ENCODE measurements around the gene GPSM1. TPM values are rescaled to one million over a fixed set of nuclear protein-coding genes. Genes with fewer than 3 reads are reported as not detected.

Gene GPSM1
- polyA plus RNA-seq, 1 of the 3 experiments (the other 2 are of a cell fraction) = 26.7 TPM

DNA sequence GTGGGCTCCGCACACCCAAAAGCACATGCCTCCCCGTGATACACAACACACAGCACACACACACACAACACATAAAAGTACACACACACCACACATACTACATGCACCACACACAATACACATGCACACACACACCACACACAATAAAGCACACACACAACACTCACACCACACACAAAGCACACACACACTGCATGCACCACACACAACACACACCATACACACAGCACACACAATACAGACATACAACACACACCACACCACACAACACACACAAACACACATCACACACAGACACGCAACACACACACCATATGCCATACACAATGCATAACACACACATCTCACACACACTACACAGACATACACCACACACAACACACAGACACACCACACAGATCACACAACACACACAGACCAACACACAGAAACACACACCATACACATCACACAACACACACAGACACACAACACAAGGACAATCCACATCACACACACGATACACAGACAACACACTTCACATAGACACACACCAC, 20.1 kb upstream of the GPSM1 start:
- peaks cover 5% of the 10 kb centered on the region for H3F3A ChIP-seq (replicated peaks; ENCODE audit: insufficient read depth)
- TF ChIP-seq FOXJ3 (CRISPR knock-in tag; IDR thresholded peaks at IDR 0.05) (no peak), RFX5 (IDR thresholded peaks at IDR 0.05; ENCODE audit: low read length) (no peak), RCOR1 (IDR thresholded peaks at IDR 0.05; ENCODE audit: low read length) (no peak), NFIC (IDR thresholded peaks at IDR 0.05; ENCODE audit: borderline replicate concordance) (no peak), POLR2AphosphoS5 (IDR thresholded peaks at IDR 0.05; ENCODE audit: low read depth, low read length) (no peak), NRF1 (IDR thresholded peaks at IDR 0.05; ENCODE audit: low read depth, low read length) (no peak), MXI1 (IDR thresholded peaks at IDR 0.05; ENCODE audit: low read depth, low read length) (no peak)
- TF ChIP-seq, protein P1, sequence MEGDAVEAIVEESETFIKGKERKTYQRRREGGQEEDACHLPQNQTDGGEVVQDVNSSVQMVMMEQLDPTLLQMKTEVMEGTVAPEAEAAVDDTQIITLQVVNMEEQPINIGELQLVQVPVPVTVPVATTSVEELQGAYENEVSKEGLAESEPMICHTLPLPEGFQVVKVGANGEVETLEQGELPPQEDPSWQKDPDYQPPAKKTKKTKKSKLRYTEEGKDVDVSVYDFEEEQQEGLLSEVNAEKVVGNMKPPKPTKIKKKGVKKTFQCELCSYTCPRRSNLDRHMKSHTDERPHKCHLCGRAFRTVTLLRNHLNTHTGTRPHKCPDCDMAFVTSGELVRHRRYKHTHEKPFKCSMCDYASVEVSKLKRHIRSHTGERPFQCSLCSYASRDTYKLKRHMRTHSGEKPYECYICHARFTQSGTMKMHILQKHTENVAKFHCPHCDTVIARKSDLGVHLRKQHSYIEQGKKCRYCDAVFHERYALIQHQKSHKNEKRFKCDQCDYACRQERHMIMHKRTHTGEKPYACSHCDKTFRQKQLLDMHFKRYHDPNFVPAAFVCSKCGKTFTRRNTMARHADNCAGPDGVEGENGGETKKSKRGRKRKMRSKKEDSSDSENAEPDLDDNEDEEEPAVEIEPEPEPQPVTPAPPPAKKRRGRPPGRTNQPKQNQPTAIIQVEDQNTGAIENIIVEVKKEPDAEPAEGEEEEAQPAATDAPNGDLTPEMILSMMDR (IDR thresholded peaks at IDR 0.05) = no peak
- TF ChIP-seq, protein P2, sequence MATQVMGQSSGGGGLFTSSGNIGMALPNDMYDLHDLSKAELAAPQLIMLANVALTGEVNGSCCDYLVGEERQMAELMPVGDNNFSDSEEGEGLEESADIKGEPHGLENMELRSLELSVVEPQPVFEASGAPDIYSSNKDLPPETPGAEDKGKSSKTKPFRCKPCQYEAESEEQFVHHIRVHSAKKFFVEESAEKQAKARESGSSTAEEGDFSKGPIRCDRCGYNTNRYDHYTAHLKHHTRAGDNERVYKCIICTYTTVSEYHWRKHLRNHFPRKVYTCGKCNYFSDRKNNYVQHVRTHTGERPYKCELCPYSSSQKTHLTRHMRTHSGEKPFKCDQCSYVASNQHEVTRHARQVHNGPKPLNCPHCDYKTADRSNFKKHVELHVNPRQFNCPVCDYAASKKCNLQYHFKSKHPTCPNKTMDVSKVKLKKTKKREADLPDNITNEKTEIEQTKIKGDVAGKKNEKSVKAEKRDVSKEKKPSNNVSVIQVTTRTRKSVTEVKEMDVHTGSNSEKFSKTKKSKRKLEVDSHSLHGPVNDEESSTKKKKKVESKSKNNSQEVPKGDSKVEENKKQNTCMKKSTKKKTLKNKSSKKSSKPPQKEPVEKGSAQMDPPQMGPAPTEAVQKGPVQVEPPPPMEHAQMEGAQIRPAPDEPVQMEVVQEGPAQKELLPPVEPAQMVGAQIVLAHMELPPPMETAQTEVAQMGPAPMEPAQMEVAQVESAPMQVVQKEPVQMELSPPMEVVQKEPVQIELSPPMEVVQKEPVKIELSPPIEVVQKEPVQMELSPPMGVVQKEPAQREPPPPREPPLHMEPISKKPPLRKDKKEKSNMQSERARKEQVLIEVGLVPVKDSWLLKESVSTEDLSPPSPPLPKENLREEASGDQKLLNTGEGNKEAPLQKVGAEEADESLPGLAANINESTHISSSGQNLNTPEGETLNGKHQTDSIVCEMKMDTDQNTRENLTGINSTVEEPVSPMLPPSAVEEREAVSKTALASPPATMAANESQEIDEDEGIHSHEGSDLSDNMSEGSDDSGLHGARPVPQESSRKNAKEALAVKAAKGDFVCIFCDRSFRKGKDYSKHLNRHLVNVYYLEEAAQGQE (IDR thresholded peaks at IDR 0.05; ENCODE audit: low read depth, low read length) = no peak
- TF ChIP-seq, protein P3, sequence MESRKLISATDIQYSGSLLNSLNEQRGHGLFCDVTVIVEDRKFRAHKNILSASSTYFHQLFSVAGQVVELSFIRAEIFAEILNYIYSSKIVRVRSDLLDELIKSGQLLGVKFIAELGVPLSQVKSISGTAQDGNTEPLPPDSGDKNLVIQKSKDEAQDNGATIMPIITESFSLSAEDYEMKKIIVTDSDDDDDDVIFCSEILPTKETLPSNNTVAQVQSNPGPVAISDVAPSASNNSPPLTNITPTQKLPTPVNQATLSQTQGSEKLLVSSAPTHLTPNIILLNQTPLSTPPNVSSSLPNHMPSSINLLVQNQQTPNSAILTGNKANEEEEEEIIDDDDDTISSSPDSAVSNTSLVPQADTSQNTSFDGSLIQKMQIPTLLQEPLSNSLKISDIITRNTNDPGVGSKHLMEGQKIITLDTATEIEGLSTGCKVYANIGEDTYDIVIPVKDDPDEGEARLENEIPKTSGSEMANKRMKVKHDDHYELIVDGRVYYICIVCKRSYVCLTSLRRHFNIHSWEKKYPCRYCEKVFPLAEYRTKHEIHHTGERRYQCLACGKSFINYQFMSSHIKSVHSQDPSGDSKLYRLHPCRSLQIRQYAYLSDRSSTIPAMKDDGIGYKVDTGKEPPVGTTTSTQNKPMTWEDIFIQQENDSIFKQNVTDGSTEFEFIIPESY (IDR thresholded peaks at IDR 0.05; ENCODE audit: borderline replicate concordance, low read depth) = no peak
- no peaks in the 10 kb centered on the region for H3K27me3 ChIP-seq (ENCODE audit: insufficient read depth)
- H3K4me1 ChIP-seq (ENCODE audit: control insufficient read depth in 1 of 2, insufficient read depth in 2 of 2, low read depth in 1 of 2, low read length in 1 of 2) = peaks cover 0 to 5% of the 10 kb centered on the region in 2 experiments; a peak in 1 of 4 replicates
- ChIA-PET POLR2A (no interaction called here), CTCF (no interaction called here)
- no peak for DNase-seq
- 96% methylated on average over 2 of the region's 4 CpGs for WGBS (ENCODE audit: low lambda C conversion rate)
- no peaks in the 10 kb centered on the region for H3K36me3 ChIP-seq (replicated peaks in 1 of 2; ENCODE audit: control insufficient read depth in 1 of 2, insufficient read depth in 2 of 2, low read length in 1 of 2)
- no peaks in the 10 kb centered on the region for H4K20me1 ChIP-seq (ENCODE audit: insufficient read depth)
- H3K9me3 ChIP-seq = no peaks in the 10 kb centered on the region
- no peaks in the 10 kb centered on the region for H3K79me2 ChIP-seq (ENCODE audit: insufficient read depth)
- H3K27ac ChIP-seq (ENCODE audit: low read depth in 2 of 2, low read length in 1 of 2) = no peak overlapping the region
- H3K9ac ChIP-seq = no peak overlapping the region
- no peak overlapping the region for H3K4me3 ChIP-seq (ENCODE audit: low read depth in 2 of 2, low read length in 1 of 2)
- H2AFZ ChIP-seq (ENCODE audit: low read depth) = no peak overlapping the region
- no peak overlapping the region for H3K4me2 ChIP-seq
- no peaks in the 10 kb centered on the region for H3K9me2 ChIP-seq

Measured in SK-N-SH (cell line).